Loucy (cell line): ENCODE measurements around the gene TRPM2.

Source experiments
- H2AFZ ChIP-seq: fragments of 200-600 bp; sonication (generic); 2 replicates; pipeline ENCODE4 v1.6.0; 2016; ENCODE audit warnings: antibody characterized with exemption, mild to moderate bottlenecking, low read length, moderate library complexity
- H3F3A ChIP-seq: fragments of 200-600 bp; 2 replicates; pipeline ENCODE4 v1.6.0; 2016; ENCODE audit warnings: antibody characterized with exemption, low read depth, mild to moderate bottlenecking
- H3K27me3 ChIP-seq: fragments of 200-600 bp; sonication (generic); 2 replicates; pipeline ENCODE4 v1.6.1; 2014; ENCODE audit warnings: low read length, mild to moderate bottlenecking; ENCODE audit not compliant: insufficient read depth, poor library complexity, severe bottlenecking
- H3K36me3 ChIP-seq: fragments of 200-600 bp; sonication (generic); 2 replicates; pipeline ENCODE4 v1.6.1; 2016; ENCODE audit warnings: low read length; ENCODE audit not compliant: insufficient read depth
- H3K4me1 ChIP-seq: fragments of 200-600 bp; sonication (generic); 2 replicates; pipeline ENCODE4 v1.5.1; 2014; ENCODE audit warnings: low read length, mild to moderate bottlenecking; ENCODE audit not compliant: insufficient read depth, poor library complexity, severe bottlenecking
- H3K4me2 ChIP-seq: fragments of 200-600 bp; sonication (generic); 2 replicates; pipeline ENCODE4 v1.6.0; 2014; ENCODE audit warnings: antibody characterized with exemption, low read length, low read depth, mild to moderate bottlenecking; ENCODE audit not compliant: poor library complexity, severe bottlenecking
- H3K4me3 ChIP-seq: fragments of 200-600 bp; sonication (generic); 2 replicates; pipeline ENCODE4 v1.5.1; 2014; ENCODE audit warnings: low read length, mild to moderate bottlenecking, mixed read lengths; ENCODE audit not compliant: poor library complexity, severe bottlenecking
- H3K79me2 ChIP-seq: fragments of 200-600 bp; sonication (generic); 2 replicates; pipeline ENCODE4 v1.6.1; 2014; ENCODE audit warnings: low read length; ENCODE audit not compliant: insufficient read depth
- H3K9ac ChIP-seq: fragments of 200-600 bp; sonication (generic); 2 replicates; pipeline ENCODE4 v1.6.0; 2014; ENCODE audit warnings: mild to moderate bottlenecking, low read depth, low read length, moderate library complexity; ENCODE audit not compliant: poor library complexity, severe bottlenecking
- H3K9me2 ChIP-seq: fragments of 200-600 bp; sonication (generic); replicated peaks from 2 replicates; pipeline ENCODE4 v1.6.1; 2016; ENCODE audit warnings: low read depth, low read length, mixed read lengths
- H3K9me3 ChIP-seq: fragments of 200-600 bp; sonication (generic); 2 replicates; pipeline ENCODE4 v1.6.1; 2014; ENCODE audit warnings: mild to moderate bottlenecking, antibody characterized with exemption, low read length, low read depth; ENCODE audit not compliant: insufficient read depth
- H4K20me1 ChIP-seq: fragments of 200-600 bp; sonication (generic); 2 replicates; pipeline ENCODE4 v1.6.0; 2014; ENCODE audit warnings: antibody characterized with exemption, low read length, mild to moderate bottlenecking; ENCODE audit not compliant: insufficient read depth, poor library complexity, severe bottlenecking
- CTCF ChIP-seq: fragments of 200-600 bp; sonication (generic); conservative IDR thresholded peaks from 2 replicates; pipeline ENCODE4 v1.5.1; 2014; ENCODE audit warnings: mild to moderate bottlenecking, antibody characterized with exemption, low read length
- EZH2phosphoT487 ChIP-seq: fragments of 200-600 bp; IDR thresholded peaks from 2 replicates; pipeline ENCODE4 v1.6.1; 2018; ENCODE audit warnings: antibody characterized with exemption, mild to moderate bottlenecking, moderate library complexity, borderline replicate concordance

Gene TRPM2

GRCh38 chr21:44384968-44385367 is 31.5 kb downstream of the TRPM2 start:
- no peak for TF ChIP-seq CTCF
- no peak for TF ChIP-seq EZH2phosphoT487
- Histone ChIP-seq H3K9me2 (no peaks in the 10 kb centered on the region), H2AFZ (no peak overlapping the region), H4K20me1 (no peaks in the 10 kb centered on the region), H3K27me3 (no peaks in the 10 kb centered on the region), H3K9me3 (peaks cover 3% of the 10 kb centered on the region; the same call in 1 of the 2 replicates), H3F3A (no peaks in the 10 kb centered on the region), H3K9ac (no peak overlapping the region), H3K36me3 (no peaks in the 10 kb centered on the region), H3K4me3 (no peak overlapping the region), H3K79me2 (no peaks in the 10 kb centered on the region), H3K4me2 (no peak overlapping the region), H3K4me1 (no peaks in the 10 kb centered on the region)

- no peak for TF ChIP-seq CTCF
- H3K9me2 ChIP-seq, result no peaks in the 10 kb centered on the region
- no peaks in the 10 kb centered on the region for H3K27me3 ChIP-seq
- H3K79me2 ChIP-seq, result no peaks in the 10 kb centered on the region
- no peaks in the 10 kb centered on the region for H3K36me3 ChIP-seq
- H3F3A ChIP-seq, result no peaks in the 10 kb centered on the region
- no peak overlapping the region for H3K4me2 ChIP-seq
- H4K20me1 ChIP-seq, result no peaks in the 10 kb centered on the region
- no peak overlapping the region for H3K9ac ChIP-seq
- peaks cover 3% of the 10 kb centered on the region; the same call in 1 of the 2 replicates for H3K9me3 ChIP-seq
- H3K4me3 ChIP-seq, result no peak overlapping the region
- H2AFZ ChIP-seq, result no peak overlapping the region
- H3K4me1 ChIP-seq, result no peaks in the 10 kb centered on the region
These were observed 35.9 kb downstream of the TRPM2 start for GRCh38 chr21:44389335-44389734.

- Histone ChIP-seq H2AFZ (no peak overlapping the region), H3K9me2 (no peaks in the 10 kb centered on the region), H3F3A (no peaks in the 10 kb centered on the region), H3K4me1 (no peaks in the 10 kb centered on the region), H3K27me3 (no peaks in the 10 kb centered on the region), H3K4me3 (no peak overlapping the region), H3K36me3 (no peaks in the 10 kb centered on the region), H3K4me2 (no peak overlapping the region), H3K9me3 (no peaks in the 10 kb centered on the region; the same call in 1 of the 2 replicates), H3K9ac (no peak overlapping the region), H4K20me1 (no peaks in the 10 kb centered on the region), H3K79me2 (no peaks in the 10 kb centered on the region)
- no peak for TF ChIP-seq EZH2phosphoT487
These were observed 37.5 kb downstream of the TRPM2 start for GRCh38 chr21:44390886-44391285.

- Histone ChIP-seq H3K4me2 (no peak overlapping the region), H4K20me1 (no peaks in the 10 kb centered on the region), H3F3A (no peaks in the 10 kb centered on the region), H3K9me3 (no peaks in the 10 kb centered on the region; the same call in 1 of the 2 replicates), H3K79me2 (no peaks in the 10 kb centered on the region), H2AFZ (no peak overlapping the region), H3K9ac (no peak overlapping the region), H3K4me3 (no peak overlapping the region), H3K27me3 (no peaks in the 10 kb centered on the region), H3K4me1 (no peaks in the 10 kb centered on the region), H3K36me3 (no peaks in the 10 kb centered on the region), H3K9me2 (no peaks in the 10 kb centered on the region)
- TF ChIP-seq CTCF, result no peak
- TF ChIP-seq EZH2phosphoT487, result no peak
These were observed 38.1 kb downstream of the TRPM2 start for GRCh38 chr21:44391345-44392091.
